Measurements from ENCODE around the gene FHOD1. TPM values are rescaled to one million over a fixed set of nuclear protein-coding genes. Genes with fewer than 3 reads are reported as not detected.

Gene FHOD1
- total and polyA plus RNA-seq, 2 of the 13 experiments (the other 11 are each of a cell fraction or from before 2014, with no cell fraction given): 20.0 to 20.8 TPM

DNA sequence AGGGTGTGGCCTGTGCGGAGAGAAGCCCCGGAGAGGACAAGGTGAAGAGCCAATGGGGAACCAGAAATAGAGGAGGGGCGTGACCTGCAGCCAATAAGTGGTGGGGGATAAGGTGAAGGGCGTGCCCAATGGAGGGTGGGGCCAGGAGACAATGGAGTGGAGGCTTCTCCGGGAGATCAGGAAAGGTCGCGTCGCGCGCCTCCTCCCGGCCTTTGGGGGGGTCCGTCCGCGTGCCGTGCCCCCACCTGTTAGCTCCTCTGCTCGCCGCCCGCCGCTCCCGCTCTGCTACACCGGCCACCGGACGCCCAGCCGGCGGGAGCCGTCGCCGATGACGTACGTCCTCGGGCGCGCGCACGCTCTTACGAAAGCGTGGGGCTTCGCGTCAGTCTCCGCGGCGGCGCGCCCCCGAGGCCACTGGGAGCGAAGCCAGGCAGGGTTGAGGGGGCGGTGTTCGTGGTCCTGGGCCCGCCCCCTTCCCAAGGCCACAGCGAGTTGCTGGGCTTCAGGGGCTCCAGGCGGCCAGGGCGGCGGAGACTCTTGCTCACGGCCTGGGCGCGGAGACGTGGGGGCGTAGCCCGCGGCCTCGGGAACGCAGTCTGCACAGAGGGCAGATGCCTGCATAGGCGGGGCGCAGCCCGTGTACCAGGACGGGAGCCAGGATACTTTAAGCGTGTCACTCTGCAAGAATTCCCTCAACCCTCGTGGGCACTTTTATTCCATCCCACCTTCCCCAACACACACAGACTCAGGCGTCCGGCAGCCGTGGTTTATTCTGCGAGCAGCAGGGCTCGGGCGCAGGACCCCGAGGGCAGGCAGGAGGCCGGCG lies 63.4 kb downstream of the FHOD1 start, which contains the start of gene MATCAP1 (continued):
- TF ChIP-seq, protein P1, sequence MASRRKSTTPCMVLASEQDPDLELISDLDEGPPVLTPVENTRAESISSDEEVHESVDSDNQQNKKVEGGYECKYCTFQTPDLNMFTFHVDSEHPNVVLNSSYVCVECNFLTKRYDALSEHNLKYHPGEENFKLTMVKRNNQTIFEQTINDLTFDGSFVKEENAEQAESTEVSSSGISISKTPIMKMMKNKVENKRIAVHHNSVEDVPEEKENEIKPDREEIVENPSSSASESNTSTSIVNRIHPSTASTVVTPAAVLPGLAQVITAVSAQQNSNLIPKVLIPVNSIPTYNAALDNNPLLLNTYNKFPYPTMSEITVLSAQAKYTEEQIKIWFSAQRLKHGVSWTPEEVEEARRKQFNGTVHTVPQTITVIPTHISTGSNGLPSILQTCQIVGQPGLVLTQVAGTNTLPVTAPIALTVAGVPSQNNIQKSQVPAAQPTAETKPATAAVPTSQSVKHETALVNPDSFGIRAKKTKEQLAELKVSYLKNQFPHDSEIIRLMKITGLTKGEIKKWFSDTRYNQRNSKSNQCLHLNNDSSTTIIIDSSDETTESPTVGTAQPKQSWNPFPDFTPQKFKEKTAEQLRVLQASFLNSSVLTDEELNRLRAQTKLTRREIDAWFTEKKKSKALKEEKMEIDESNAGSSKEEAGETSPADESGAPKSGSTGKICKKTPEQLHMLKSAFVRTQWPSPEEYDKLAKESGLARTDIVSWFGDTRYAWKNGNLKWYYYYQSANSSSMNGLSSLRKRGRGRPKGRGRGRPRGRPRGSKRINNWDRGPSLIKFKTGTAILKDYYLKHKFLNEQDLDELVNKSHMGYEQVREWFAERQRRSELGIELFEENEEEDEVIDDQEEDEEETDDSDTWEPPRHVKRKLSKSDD (CRISPR knock-in tag; IDR thresholded peaks at IDR 0.05; ENCODE audit: low read depth): peak; percentile 95
- TF ChIP-seq HMGXB4 (CRISPR knock-in tag; IDR thresholded peaks at IDR 0.05; ENCODE audit: borderline replicate concordance in 1 of 2, low read depth in 1 of 2): peak; percentile 88 to 94
- no peak for TF ChIP-seq SRSF4 (IDR thresholded peaks at IDR 0.05; ENCODE audit: low read depth, low read length, poor library complexity, severe bottlenecking)
- 0 out of 2 replicates have a peak, but pooled peaks have one; percentile 47 for TF ChIP-seq ZNF770 (CRISPR knock-in tag; IDR thresholded peaks at IDR 0.05)
- no peak for TF ChIP-seq ISX (CRISPR knock-in tag; conservative IDR thresholded peaks at IDR 0.05)
- no peak for TF ChIP-seq DPF2 (CRISPR knock-in tag; IDR thresholded peaks at IDR 0.05; ENCODE audit: borderline replicate concordance, low read depth)
- no peak for TF ChIP-seq CC2D1A (CRISPR knock-in tag; IDR thresholded peaks at IDR 0.05)
- peak; percentile 91 for TF ChIP-seq KAT8 (CRISPR knock-in tag; IDR thresholded peaks at IDR 0.05)
- peak; percentile 54; the same call in 1 of the 2 replicates for TF ChIP-seq ZNF598 (CRISPR knock-in tag; IDR thresholded peaks at IDR 0.05; ENCODE audit: borderline replicate concordance)
- TF ChIP-seq, protein P2, sequence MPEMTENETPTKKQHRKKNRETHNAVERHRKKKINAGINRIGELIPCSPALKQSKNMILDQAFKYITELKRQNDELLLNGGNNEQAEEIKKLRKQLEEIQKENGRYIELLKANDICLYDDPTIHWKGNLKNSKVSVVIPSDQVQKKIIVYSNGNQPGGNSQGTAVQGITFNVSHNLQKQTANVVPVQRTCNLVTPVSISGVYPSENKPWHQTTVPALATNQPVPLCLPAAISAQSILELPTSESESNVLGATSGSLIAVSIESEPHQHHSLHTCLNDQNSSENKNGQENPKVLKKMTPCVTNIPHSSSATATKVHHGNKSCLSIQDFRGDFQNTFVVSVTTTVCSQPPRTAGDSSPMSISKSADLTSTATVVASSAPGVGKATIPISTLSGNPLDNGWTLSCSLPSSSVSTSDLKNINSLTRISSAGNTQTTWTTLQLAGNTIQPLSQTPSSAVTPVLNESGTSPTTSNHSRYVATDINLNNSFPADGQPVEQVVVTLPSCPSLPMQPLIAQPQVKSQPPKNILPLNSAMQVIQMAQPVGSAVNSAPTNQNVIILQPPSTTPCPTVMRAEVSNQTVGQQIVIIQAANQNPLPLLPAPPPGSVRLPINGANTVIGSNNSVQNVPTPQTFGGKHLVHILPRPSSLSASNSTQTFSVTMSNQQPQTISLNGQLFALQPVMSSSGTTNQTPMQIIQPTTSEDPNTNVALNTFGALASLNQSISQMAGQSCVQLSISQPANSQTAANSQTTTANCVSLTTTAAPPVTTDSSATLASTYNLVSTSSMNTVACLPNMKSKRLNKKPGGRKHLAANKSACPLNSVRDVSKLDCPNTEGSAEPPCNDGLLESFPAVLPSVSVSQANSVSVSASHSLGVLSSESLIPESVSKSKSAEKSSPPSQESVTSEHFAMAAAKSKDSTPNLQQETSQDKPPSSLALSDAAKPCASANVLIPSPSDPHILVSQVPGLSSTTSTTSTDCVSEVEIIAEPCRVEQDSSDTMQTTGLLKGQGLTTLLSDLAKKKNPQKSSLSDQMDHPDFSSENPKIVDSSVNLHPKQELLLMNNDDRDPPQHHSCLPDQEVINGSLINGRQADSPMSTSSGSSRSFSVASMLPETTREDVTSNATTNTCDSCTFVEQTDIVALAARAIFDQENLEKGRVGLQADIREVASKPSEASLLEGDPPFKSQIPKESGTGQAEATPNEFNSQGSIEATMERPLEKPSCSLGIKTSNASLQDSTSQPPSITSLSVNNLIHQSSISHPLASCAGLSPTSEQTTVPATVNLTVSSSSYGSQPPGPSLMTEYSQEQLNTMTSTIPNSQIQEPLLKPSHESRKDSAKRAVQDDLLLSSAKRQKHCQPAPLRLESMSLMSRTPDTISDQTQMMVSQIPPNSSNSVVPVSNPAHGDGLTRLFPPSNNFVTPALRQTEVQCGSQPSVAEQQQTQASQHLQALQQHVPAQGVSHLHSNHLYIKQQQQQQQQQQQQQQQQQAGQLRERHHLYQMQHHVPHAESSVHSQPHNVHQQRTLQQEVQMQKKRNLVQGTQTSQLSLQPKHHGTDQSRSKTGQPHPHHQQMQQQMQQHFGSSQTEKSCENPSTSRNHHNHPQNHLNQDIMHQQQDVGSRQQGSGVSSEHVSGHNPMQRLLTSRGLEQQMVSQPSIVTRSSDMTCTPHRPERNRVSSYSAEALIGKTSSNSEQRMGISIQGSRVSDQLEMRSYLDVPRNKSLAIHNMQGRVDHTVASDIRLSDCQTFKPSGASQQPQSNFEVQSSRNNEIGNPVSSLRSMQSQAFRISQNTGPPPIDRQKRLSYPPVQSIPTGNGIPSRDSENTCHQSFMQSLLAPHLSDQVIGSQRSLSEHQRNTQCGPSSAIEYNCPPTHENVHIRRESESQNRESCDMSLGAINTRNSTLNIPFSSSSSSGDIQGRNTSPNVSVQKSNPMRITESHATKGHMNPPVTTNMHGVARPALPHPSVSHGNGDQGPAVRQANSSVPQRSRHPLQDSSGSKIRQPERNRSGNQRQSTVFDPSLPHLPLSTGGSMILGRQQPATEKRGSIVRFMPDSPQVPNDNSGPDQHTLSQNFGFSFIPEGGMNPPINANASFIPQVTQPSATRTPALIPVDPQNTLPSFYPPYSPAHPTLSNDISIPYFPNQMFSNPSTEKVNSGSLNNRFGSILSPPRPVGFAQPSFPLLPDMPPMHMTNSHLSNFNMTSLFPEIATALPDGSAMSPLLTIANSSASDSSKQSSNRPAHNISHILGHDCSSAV (CRISPR knock-in tag; IDR thresholded peaks at IDR 0.05; ENCODE audit: borderline replicate concordance): no peak; the same call in 1 of the 2 replicates
- TF ChIP-seq MAFG (CRISPR knock-in tag; IDR thresholded peaks at IDR 0.05): no peak
